KMS-11 (cell line): ENCODE measurements around the gene CAPN9.
"Not testable (repeated sequence)": the region's sequence is repeated elsewhere in the genome, so short reads cannot be mapped to it uniquely, and the experiment has no call there.

ENCODE experiments used
- H2AFZ ChIP-seq: fragments of 200-600 bp; sonication (generic); 2 replicates; pipeline ENCODE4 v1.6.1; 2016; ENCODE audit warnings: antibody characterized with exemption, mixed run types, low read depth
- H3K27ac ChIP-seq: fragments of 200-600 bp; sonication (generic); 2 replicates; pipeline ENCODE4 v1.6.1; 2016; ENCODE audit warnings: mild to moderate bottlenecking, mixed run types
- H3K27me3 ChIP-seq: fragments of 200-600 bp; sonication (generic); 2 replicates; pipeline ENCODE4 v1.6.1; 2017; ENCODE audit warnings: mild to moderate bottlenecking, low read depth, mixed run types, moderate library complexity; ENCODE audit not compliant: insufficient read depth
- H3K36me3 ChIP-seq: fragments of 200-600 bp; sonication (generic); 2 replicates; pipeline ENCODE4 v1.6.1; 2017; ENCODE audit warnings: mild to moderate bottlenecking, mixed run types; ENCODE audit not compliant: insufficient read depth
- H3K4me1 ChIP-seq: fragments of 200-600 bp; sonication (generic); 2 replicates; pipeline ENCODE4 v1.6.1; 2016; ENCODE audit warnings: mild to moderate bottlenecking, low read depth, mixed run types; ENCODE audit not compliant: poor library complexity, severe bottlenecking
- H3K4me2 ChIP-seq: fragments of 200-600 bp; sonication (generic); 2 replicates; pipeline ENCODE4 v1.7.0; 2016; ENCODE audit warnings: mild to moderate bottlenecking, mixed run types
- H3K4me3 ChIP-seq: fragments of 200-600 bp; sonication (generic); IDR thresholded peaks from 2 replicates; pipeline ENCODE4 v1.6.1; 2017; ENCODE audit warnings: low read depth, low read length, mixed read lengths; ENCODE audit not compliant: insufficient read depth
- H3K79me2 ChIP-seq: fragments of 200-600 bp; sonication (generic); 2 replicates; pipeline ENCODE4 v1.6.1; 2016; ENCODE audit warnings: low read depth, mixed run types; ENCODE audit not compliant: insufficient read depth
- H3K9ac ChIP-seq: fragments of 200-600 bp; sonication (generic); 2 replicates; pipeline ENCODE4 v1.6.1; 2016; ENCODE audit warnings: mild to moderate bottlenecking, mixed run types
- H4K20me1 ChIP-seq: fragments of 200-600 bp; sonication (generic); 2 replicates; pipeline ENCODE4 v1.6.1; 2016; ENCODE audit warnings: mild to moderate bottlenecking, mixed run types; ENCODE audit not compliant: insufficient read depth
- CTCF ChIP-seq: fragments of 200-600 bp; sonication (generic); conservative IDR thresholded peaks from 2 replicates; pipeline ENCODE4 v1.6.1; 2017; ENCODE audit warnings: low read depth, mild to moderate bottlenecking, antibody characterized with exemption, low read length, moderate library complexity, mixed read lengths

The CAPN9 gene

GRCh38 chr1:230763927-230764591 lies 16.9 kb downstream of the CAPN9 start:
- H3K4me1 ChIP-seq = no peaks in the 10 kb centered on the region
- H3K4me3 ChIP-seq = no peak overlapping the region
- H3K9ac ChIP-seq = no peak overlapping the region
- H3K27ac ChIP-seq = no peak overlapping the region
- H3K79me2 ChIP-seq = no peaks in the 10 kb centered on the region
- no peaks in the 10 kb centered on the region for H3K27me3 ChIP-seq
- no peak for TF ChIP-seq CTCF
- H4K20me1 ChIP-seq = no peaks in the 10 kb centered on the region
- no peaks in the 10 kb centered on the region for H3K36me3 ChIP-seq
- no peak overlapping the region for H2AFZ ChIP-seq
- no peak overlapping the region for H3K4me2 ChIP-seq

GRCh38 chr1:230766318-230766717 lies 19.1 kb downstream of the CAPN9 start:
- H4K20me1 ChIP-seq = no peaks in the 10 kb centered on the region
- no peak overlapping the region for H3K9ac ChIP-seq
- no peak for TF ChIP-seq CTCF
- no peak overlapping the region for H3K4me2 ChIP-seq
- no peaks in the 10 kb centered on the region for H3K4me1 ChIP-seq
- H3K27ac ChIP-seq = no peak overlapping the region
- H3K4me3 ChIP-seq = no peak overlapping the region
- H2AFZ ChIP-seq = no peak overlapping the region
- no peaks in the 10 kb centered on the region for H3K27me3 ChIP-seq
- H3K79me2 ChIP-seq = no peaks in the 10 kb centered on the region
- H3K36me3 ChIP-seq = no peaks in the 10 kb centered on the region

GRCh38 chr1:230767859-230768612 lies 20.8 kb downstream of the CAPN9 start:
- H2AFZ ChIP-seq, H3K4me3 ChIP-seq, H3K27ac ChIP-seq, H3K4me2 ChIP-seq, H4K20me1 ChIP-seq, H3K27me3 ChIP-seq, H3K79me2 ChIP-seq, H3K36me3 ChIP-seq, H3K9ac ChIP-seq, H3K4me1 ChIP-seq: not testable (repeated sequence)

- no peak for TF ChIP-seq CTCF
- Histone ChIP-seq H3K36me3 (no peaks in the 10 kb centered on the region), H3K4me2 (no peak overlapping the region), H3K9ac (no peak overlapping the region), H3K27ac (no peak overlapping the region), H3K4me3 (no peak overlapping the region), H4K20me1 (no peaks in the 10 kb centered on the region), H2AFZ (no peak overlapping the region), H3K27me3 (no peaks in the 10 kb centered on the region), H3K79me2 (no peaks in the 10 kb centered on the region), H3K4me1 (no peaks in the 10 kb centered on the region)
These were observed 21.8 kb downstream of the CAPN9 start for GRCh38 chr1:230768903-230769570.
